ENCODE measurements around the gene NPTN.

The NPTN gene

GRCh38 chr15:73633111-73633990 lies at the start of gene NPTN:
NPTN (minus strand) TSS chr15:73633389; CDS start chr15:73633215, 174 bp downstream.
- H3K4me3 ChIP-seq (ENCODE audit: low read length): peak within 1 kb of the TSS; percentile 82
- no peak for TF ChIP-seq ZNF274 (IDR thresholded peaks at IDR 0.05; ENCODE audit: low read depth, low read length)

- no peak overlapping the region for H3K4me3 ChIP-seq (ENCODE audit: low read length)
- no peak for TF ChIP-seq ZNF274 (IDR thresholded peaks at IDR 0.05; ENCODE audit: low read depth, low read length)
These were observed 49.5 kb upstream of the NPTN start for GRCh38 chr15:73682600-73683090.

- no peak overlapping the region for H3K4me3 ChIP-seq (ENCODE audit: low read length)
- TF ChIP-seq ZNF274 (IDR thresholded peaks at IDR 0.05; ENCODE audit: low read depth, low read length): no peak
These were observed 48.8 kb upstream of the NPTN start for GRCh38 chr15:73681856-73682599.

- TF ChIP-seq ZNF274 (IDR thresholded peaks at IDR 0.05; ENCODE audit: low read depth, low read length): no peak
These were observed 47.9 kb upstream of the NPTN start for GRCh38 chr15:73681063-73681462.

GRCh38 chr15:73680549-73680948 lies 47.4 kb upstream of the NPTN start:
- TF ChIP-seq ZNF274 (IDR thresholded peaks at IDR 0.05; ENCODE audit: low read depth, low read length): no peak
- no peak overlapping the region for H3K4me3 ChIP-seq (ENCODE audit: low read length)

More at GRCh38 chr15:73681063-73681462, 47.9 kb upstream of the NPTN start:
- no peak overlapping the region for H3K4me3 ChIP-seq (ENCODE audit: low read length)

- H3K4me3 ChIP-seq (ENCODE audit: low read length): no peak overlapping the region
- no peak for TF ChIP-seq ZNF274 (IDR thresholded peaks at IDR 0.05; ENCODE audit: low read depth, low read length)
These were observed 46.8 kb upstream of the NPTN start for GRCh38 chr15:73679964-73680363.

GRCh38 chr15:73679180-73679579 lies 46.0 kb upstream of the NPTN start:
- TF ChIP-seq ZNF274 (IDR thresholded peaks at IDR 0.05; ENCODE audit: low read depth, low read length): no peak

GRCh38 chr15:73678498-73678897 lies 45.3 kb upstream of the NPTN start:
- no peak for TF ChIP-seq ZNF274 (IDR thresholded peaks at IDR 0.05; ENCODE audit: low read depth, low read length)

More at GRCh38 chr15:73679180-73679579, 46.0 kb upstream of the NPTN start:
- H3K4me3 ChIP-seq (ENCODE audit: low read length): no peak overlapping the region

GRCh38 chr15:73677733-73678132 lies 44.5 kb upstream of the NPTN start:
- H3K4me3 ChIP-seq (ENCODE audit: low read length): no peak overlapping the region
- no peak for TF ChIP-seq ZNF274 (IDR thresholded peaks at IDR 0.05; ENCODE audit: low read depth, low read length)

More at GRCh38 chr15:73678498-73678897, 45.3 kb upstream of the NPTN start:
- no peak overlapping the region for H3K4me3 ChIP-seq (ENCODE audit: low read length)

- no peak overlapping the region for H3K4me3 ChIP-seq (ENCODE audit: low read length)
- TF ChIP-seq ZNF274 (IDR thresholded peaks at IDR 0.05; ENCODE audit: low read depth, low read length): no peak
These were observed 44.0 kb upstream of the NPTN start for GRCh38 chr15:73677146-73677607.

- H3K4me3 ChIP-seq (ENCODE audit: low read length): no peak overlapping the region
- no peak for TF ChIP-seq ZNF274 (IDR thresholded peaks at IDR 0.05; ENCODE audit: low read depth, low read length)
These were observed 41.4 kb upstream of the NPTN start for GRCh38 chr15:73674587-73674986.

GRCh38 chr15:73660455-73660854 lies 27.3 kb upstream of the NPTN start:
- no peak for TF ChIP-seq ZNF274 (IDR thresholded peaks at IDR 0.05; ENCODE audit: low read depth, low read length)
- H3K4me3 ChIP-seq (ENCODE audit: low read length): no peak overlapping the region

- H3K4me3 ChIP-seq (ENCODE audit: low read length): no peak overlapping the region
These were observed 25.5 kb upstream of the NPTN start for GRCh38 chr15:73658645-73659044.

GRCh38 chr15:73655724-73656123 lies 22.5 kb upstream of the NPTN start:
- H3K4me3 ChIP-seq (ENCODE audit: low read length): no peak overlapping the region
- TF ChIP-seq ZNF274 (IDR thresholded peaks at IDR 0.05; ENCODE audit: low read depth, low read length): no peak

More at GRCh38 chr15:73658645-73659044, 25.5 kb upstream of the NPTN start:
- TF ChIP-seq ZNF274 (IDR thresholded peaks at IDR 0.05; ENCODE audit: low read depth, low read length): no peak
